Measurements from ENCODE around the gene HCN3. TPM values are rescaled to one million over a fixed set of nuclear protein-coding genes. Genes with fewer than 3 reads are reported as not detected.

HCN3 gene
- total and polyA plus RNA-seq, 2 of the 8 experiments (the other 6 are each of a cell fraction or from before 2014, with no cell fraction given) = 6.4 to 7.3 TPM

DNA sequence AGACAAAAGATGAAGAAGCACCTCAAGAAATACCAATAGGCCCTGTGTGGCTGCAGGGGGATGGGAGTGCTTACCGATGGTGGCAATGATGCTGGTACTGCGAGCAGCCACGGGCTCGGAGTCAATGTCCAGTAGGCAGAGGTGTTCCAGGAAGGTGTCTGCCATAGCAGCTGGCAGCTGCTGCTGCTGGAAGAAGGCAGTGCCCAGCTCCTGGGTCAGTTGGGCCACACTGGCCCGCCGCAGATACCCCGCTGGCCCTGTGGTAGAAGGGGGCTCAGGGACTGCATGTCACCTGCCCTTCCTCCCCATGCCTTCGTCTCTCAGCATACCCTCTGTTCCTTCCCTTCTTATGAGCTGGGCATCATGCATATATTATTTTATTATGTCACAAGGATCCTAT lies 22.8 kb downstream of the HCN3 start:
- Histone ChIP-seq H2BK5ac (ENCODE audit: low read depth, low read length) (no peak overlapping the region), H3K9me3 (ENCODE audit: insufficient read depth in 2 of 2, low read depth in 1 of 2, low read length in 1 of 2) (no peaks in the 10 kb centered on the region), H2AK5ac (ENCODE audit: low read depth, low read length) (no peak overlapping the region), H3K4ac (replicated peaks; ENCODE audit: insufficient read length, low read depth, low read length) (no peak overlapping the region), H2BK20ac (ENCODE audit: low read length) (no peak overlapping the region), H2BK12ac (ENCODE audit: low read depth, low read length) (0 out of 2 replicates have a peak overlapping the region, but pooled peaks have one; percentile 27), H3K23me2 (ENCODE audit: low read depth, low read length) (peaks cover 3% of the 10 kb centered on the region; the same call in 1 of the 2 replicates), H3K9ac (replicated peaks in 1 of 4; ENCODE audit: extremely low read depth in 1 of 4, low read depth in 3 of 4, low read length in 3 of 4) (no peak overlapping the region), H3K27ac (ENCODE audit: low read depth, low read length) (no peak overlapping the region), H3K4me1 (replicated peaks in 1 of 4; ENCODE audit: control insufficient read depth in 3 of 4, insufficient read depth in 4 of 4, low read length in 3 of 4) (peaks cover 3 to 16% (median 5%) of the 10 kb centered on the region in 4 experiments; a peak in 6 of 7 replicates), H2BK120ac (replicated peaks; ENCODE audit: low read depth, low read length) (no peak overlapping the region), H3K18ac (ENCODE audit: extremely low read depth, low read length) (no peak overlapping the region), H4K20me1 (replicated peaks in 1 of 2; ENCODE audit: control insufficient read depth in 1 of 2, insufficient read depth in 2 of 2, low read length in 2 of 2) (no peaks in the 10 kb centered on the region), H2AFZ (ENCODE audit: low read length) (no peak overlapping the region), H3K23ac (ENCODE audit: insufficient read length) (no peak overlapping the region), H3K4me3 (ENCODE audit: extremely low read depth in 1 of 4, insufficient read depth in 2 of 4, low read depth in 3 of 4, low read length in 4 of 4) (no peak overlapping the region), H3K79me2 (ENCODE audit: control insufficient read depth in 1 of 2, insufficient read depth in 2 of 2, low read length in 2 of 2) (no peaks in the 10 kb centered on the region), H3K56ac (replicated peaks; ENCODE audit: insufficient read length, low read depth, low read length) (no peak overlapping the region), H4K91ac (replicated peaks; ENCODE audit: insufficient read length, low read length) (no peak overlapping the region), H3K14ac (ENCODE audit: insufficient read length) (no peak overlapping the region), H3K27me3 (replicated peaks in 1 of 4; ENCODE audit: control insufficient read depth in 3 of 4, extremely low read depth in 1 of 4, insufficient read depth in 3 of 4, low read length in 3 of 4) (peaks cover 0 to 6% (median 3%) of the 10 kb centered on the region in 4 experiments; a peak in 5 of 7 replicates), H3K36me3 (ENCODE audit: control insufficient read depth in 2 of 4, insufficient read depth in 4 of 4, low read length in 3 of 4) (no peaks in the 10 kb centered on the region), H4K8ac (ENCODE audit: extremely low read depth, insufficient read depth, low read length) (no peak overlapping the region), H2BK15ac (ENCODE audit: low read length) (no peak overlapping the region), H3K4me2 (ENCODE audit: insufficient read depth in 1 of 2, low read depth in 2 of 2, low read length in 2 of 2) (no peak overlapping the region), H3K79me1 (ENCODE audit: low read depth, low read length) (no peaks in the 10 kb centered on the region), H4K5ac (ENCODE audit: insufficient read length, low read depth, low read length) (no peak overlapping the region)
- POLR2A ChIA-PET (ENCODE audit: partially characterized antibody) = interaction anchor here (1.1 to 2.2 kb wide), 4 partner anchors 33 to 105 kb away, joined by 3 to 6 read pairs (median 4); partner anchors contain the start of gene SCAMP3
- WGBS, 2 experiments (ENCODE audit: extremely low coverage in 1 of 2, insufficient coverage in 1 of 2, insufficient read length in 1 of 2, insufficient replicate concordance in 2 of 2, low coverage in 1 of 2, low lambda C conversion rate in 2 of 2, missing lambda C conversion rate in 1 of 2) = 90% methylated on average over 8 of the region's 8 CpGs; no CpG with 5 or more reads in 1 of the 2 experiments
- no peak for FAIRE-seq
- no peak for DNase-seq (ENCODE audit: low read depth in 1 of 2, low spot score in 2 of 2)
- CTCF ChIA-PET (ENCODE audit: partially characterized antibody) = interaction anchor here (1.4 to 5.3 kb wide), 5 partner anchors 7 to 49 kb away, joined by 4 to 29 read pairs (median 11); partner anchors contain the start of gene FDPS
- no peak for TF ChIP-seq GABPA (IDR thresholded peaks at IDR 0.05; ENCODE audit: borderline replicate concordance, insufficient read depth, low read length)
- no peak for TF ChIP-seq MAFK (IDR thresholded peaks at IDR 0.05; ENCODE audit: low read depth, low read length)
- TF ChIP-seq CREB1 (IDR thresholded peaks at IDR 0.05) = no peak
- no peak for TF ChIP-seq HDAC6 (IDR thresholded peaks at IDR 0.05; ENCODE audit: low read depth, low read length)
- TF ChIP-seq, protein P1, sequence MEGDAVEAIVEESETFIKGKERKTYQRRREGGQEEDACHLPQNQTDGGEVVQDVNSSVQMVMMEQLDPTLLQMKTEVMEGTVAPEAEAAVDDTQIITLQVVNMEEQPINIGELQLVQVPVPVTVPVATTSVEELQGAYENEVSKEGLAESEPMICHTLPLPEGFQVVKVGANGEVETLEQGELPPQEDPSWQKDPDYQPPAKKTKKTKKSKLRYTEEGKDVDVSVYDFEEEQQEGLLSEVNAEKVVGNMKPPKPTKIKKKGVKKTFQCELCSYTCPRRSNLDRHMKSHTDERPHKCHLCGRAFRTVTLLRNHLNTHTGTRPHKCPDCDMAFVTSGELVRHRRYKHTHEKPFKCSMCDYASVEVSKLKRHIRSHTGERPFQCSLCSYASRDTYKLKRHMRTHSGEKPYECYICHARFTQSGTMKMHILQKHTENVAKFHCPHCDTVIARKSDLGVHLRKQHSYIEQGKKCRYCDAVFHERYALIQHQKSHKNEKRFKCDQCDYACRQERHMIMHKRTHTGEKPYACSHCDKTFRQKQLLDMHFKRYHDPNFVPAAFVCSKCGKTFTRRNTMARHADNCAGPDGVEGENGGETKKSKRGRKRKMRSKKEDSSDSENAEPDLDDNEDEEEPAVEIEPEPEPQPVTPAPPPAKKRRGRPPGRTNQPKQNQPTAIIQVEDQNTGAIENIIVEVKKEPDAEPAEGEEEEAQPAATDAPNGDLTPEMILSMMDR (IDR thresholded peaks at IDR 0.05; ENCODE audit: control extremely low read depth in 1 of 3, insufficient read depth in 1 of 3, low read depth in 1 of 3, low read length in 3 of 3) = no peak
- TF ChIP-seq ASH2L (IDR thresholded peaks at IDR 0.05; ENCODE audit: low read length) = no peak
- no peak for TF ChIP-seq SIN3A (conservative IDR thresholded peaks at IDR 0.05 in 1 of 2, IDR thresholded peaks at IDR 0.05 in 1 of 2; ENCODE audit: low read depth in 1 of 2, low read length in 2 of 2)
- TF ChIP-seq SP4 (IDR thresholded peaks at IDR 0.05; ENCODE audit: low read length) = no peak
- TF ChIP-seq EGR1 (IDR thresholded peaks at IDR 0.05; ENCODE audit: borderline replicate concordance, low read depth, low read length) = no peak
- TF ChIP-seq RAD21 (IDR thresholded peaks at IDR 0.05 in 1 of 2, conservative IDR thresholded peaks at IDR 0.05 in 1 of 2; ENCODE audit: low read depth in 2 of 2, low read length in 2 of 2) = no peak
- no peak for TF ChIP-seq BACH1 (IDR thresholded peaks at IDR 0.05; ENCODE audit: low read length)
- no peak for TF ChIP-seq SP1 (IDR thresholded peaks at IDR 0.05; ENCODE audit: low read depth, low read length)

Data from H1 (cell line).